ENCODE results near the gene ADAMTS2.

The ADAMTS2 gene

DNA sequence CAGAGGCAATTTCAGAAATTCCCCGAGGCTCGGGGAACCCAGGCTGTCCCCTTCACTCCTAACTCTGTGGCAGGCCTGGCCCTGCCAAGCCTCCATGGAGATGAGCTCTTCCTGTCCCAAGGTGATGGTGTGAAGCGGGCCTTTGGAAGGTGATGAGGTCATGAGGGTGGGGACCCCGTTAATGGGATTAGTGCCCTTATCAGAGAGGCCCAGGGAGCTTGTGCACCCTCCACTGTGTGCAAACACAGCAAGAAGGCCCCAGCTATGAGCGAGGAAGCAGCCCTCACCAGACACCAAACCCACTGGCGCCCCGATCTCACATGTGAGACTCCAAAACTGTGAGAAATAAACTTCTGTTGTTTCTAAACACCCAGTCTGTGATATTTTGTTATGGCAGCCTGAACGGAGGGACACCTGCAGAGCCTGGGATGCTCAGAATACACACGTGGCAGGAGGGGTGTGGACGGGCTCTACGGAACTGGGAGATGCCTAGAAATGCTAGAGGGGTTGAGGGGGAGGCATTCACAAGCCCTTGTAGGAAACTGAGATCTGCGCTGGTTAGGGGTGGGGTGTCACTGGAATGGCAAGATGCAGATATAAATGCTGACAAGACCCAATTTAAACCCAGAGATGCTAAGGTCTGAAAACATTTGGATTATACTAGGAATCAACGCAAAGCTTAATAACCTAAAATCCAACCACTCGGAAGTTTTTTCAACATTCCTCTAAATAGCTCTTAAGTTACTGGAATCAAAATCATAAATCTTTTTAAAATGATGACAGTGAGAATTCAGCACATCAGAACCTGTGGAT lies 46.9 kb downstream of the ADAMTS2 start:
- ChIA-PET CTCF (no interaction called here), POLR2A (no interaction called here)
- no peak for TF ChIP-seq LEF1 (IDR thresholded peaks at IDR 0.05; ENCODE audit: borderline replicate concordance)
- no peak for TF ChIP-seq TARDBP (IDR thresholded peaks at IDR 0.05)
- no peak for TF ChIP-seq FOXA1 (IDR thresholded peaks at IDR 0.05)
- TF ChIP-seq L3MBTL2 (conservative IDR thresholded peaks at IDR 0.05) = no peak
- TF ChIP-seq NFRKB (IDR thresholded peaks at IDR 0.05) = no peak
- DNase-seq (ENCODE audit: extremely low spot score) = no peak

DNA sequence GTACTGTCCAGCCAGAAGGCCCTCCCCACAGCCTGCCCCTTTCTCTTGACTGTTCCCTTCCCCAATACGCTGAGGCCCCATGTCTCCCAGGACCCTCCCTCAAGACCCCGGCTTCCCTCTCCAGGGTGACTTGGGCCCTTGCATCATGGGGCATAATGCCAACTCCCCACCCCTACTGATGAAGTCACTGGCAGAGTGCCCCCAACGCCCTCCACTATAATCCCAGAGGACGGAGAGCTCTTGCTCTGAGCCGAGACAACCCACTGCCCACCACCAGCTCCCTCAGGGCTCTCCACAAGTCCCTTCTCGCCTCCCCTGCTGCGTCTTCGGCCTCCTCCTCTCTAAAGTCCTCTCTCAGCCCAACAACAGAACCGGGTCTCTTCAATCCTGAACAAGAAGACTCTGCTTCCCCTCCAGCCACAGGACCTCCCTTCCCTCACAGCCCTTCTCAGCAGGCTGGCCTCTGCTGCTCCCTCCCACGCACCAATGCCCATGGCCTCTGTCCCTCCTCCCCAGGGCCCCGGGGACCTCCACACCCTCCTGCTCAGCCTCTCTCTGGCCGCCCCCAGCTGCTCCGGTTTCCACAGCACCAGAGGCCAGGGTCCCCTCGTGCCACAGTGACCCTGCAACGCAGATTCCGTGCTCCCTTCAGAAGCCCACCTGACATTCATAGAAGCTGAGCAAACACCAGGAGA lies 47.6 kb downstream of the ADAMTS2 start:
- DNase-seq (ENCODE audit: extremely low spot score) = no peak
- ChIA-PET CTCF (no interaction called here), POLR2A (no interaction called here)
- TF ChIP-seq LEF1 (IDR thresholded peaks at IDR 0.05; ENCODE audit: borderline replicate concordance) (no peak), L3MBTL2 (conservative IDR thresholded peaks at IDR 0.05) (no peak)

GRCh38 chr5:179297026-179297425 lies 48.2 kb downstream of the ADAMTS2 start:
- ChIA-PET POLR2A (no interaction called here), CTCF (no interaction called here)
- DNase-seq (ENCODE audit: extremely low spot score) = no peak
- no peak for TF ChIP-seq CTBP1 (IDR thresholded peaks at IDR 0.05; ENCODE audit: borderline replicate concordance)
- TF ChIP-seq PKNOX1 (IDR thresholded peaks at IDR 0.05) = no peak
- TF ChIP-seq FOXA1 (IDR thresholded peaks at IDR 0.05) = no peak
- no peak for TF ChIP-seq LEF1 (IDR thresholded peaks at IDR 0.05; ENCODE audit: borderline replicate concordance)
- TF ChIP-seq TARDBP (IDR thresholded peaks at IDR 0.05) = no peak
- no peak for TF ChIP-seq ZNF384 (IDR thresholded peaks at IDR 0.05)
- TF ChIP-seq ELF4 (IDR thresholded peaks at IDR 0.05) = no peak
- TF ChIP-seq FOXK2 (IDR thresholded peaks at IDR 0.05) = no peak
- TF ChIP-seq FOXM1 (IDR thresholded peaks at IDR 0.05; ENCODE audit: borderline replicate concordance) = no peak
- TF ChIP-seq SP1 (IDR thresholded peaks at IDR 0.05) = no peak
- TF ChIP-seq NFRKB (IDR thresholded peaks at IDR 0.05) = no peak
- no peak for TF ChIP-seq BHLHE40 (IDR thresholded peaks at IDR 0.05; ENCODE audit: borderline replicate concordance)
- TF ChIP-seq L3MBTL2 (conservative IDR thresholded peaks at IDR 0.05) = no peak
- no peak for TF ChIP-seq SUZ12 (IDR thresholded peaks at IDR 0.05)
- no peak for TF ChIP-seq HDGF (IDR thresholded peaks at IDR 0.05; ENCODE audit: borderline replicate concordance)

- POLR2A ChIA-PET = no interaction called here
- TF ChIP-seq TARDBP (IDR thresholded peaks at IDR 0.05) = no peak
- TF ChIP-seq HDGF (IDR thresholded peaks at IDR 0.05; ENCODE audit: borderline replicate concordance) = no peak
- no peak for TF ChIP-seq ZNF384 (IDR thresholded peaks at IDR 0.05)
- TF ChIP-seq CTBP1 (IDR thresholded peaks at IDR 0.05; ENCODE audit: borderline replicate concordance) = no peak
- TF ChIP-seq LEF1 (IDR thresholded peaks at IDR 0.05; ENCODE audit: borderline replicate concordance) = no peak
- TF ChIP-seq FOXA1 (IDR thresholded peaks at IDR 0.05) = no peak
- no peak for TF ChIP-seq ELF4 (IDR thresholded peaks at IDR 0.05)
- TF ChIP-seq SP1 (IDR thresholded peaks at IDR 0.05) = no peak
- DNase-seq (ENCODE audit: extremely low spot score) = no peak
- CTCF ChIA-PET = no interaction called here
These were observed 49.0 kb downstream of the ADAMTS2 start for GRCh38 chr5:179296150-179296821.

GRCh38 chr5:179295778-179296149 lies 49.5 kb downstream of the ADAMTS2 start:
- CTCF ChIA-PET = no interaction called here
- DNase-seq (ENCODE audit: extremely low spot score) = no peak

GRCh38 chr5:179294891-179295777 lies 50.1 kb downstream of the ADAMTS2 start:
- ChIA-PET CTCF (no interaction called here), POLR2A (no interaction called here)
- TF ChIP-seq HDGF (IDR thresholded peaks at IDR 0.05; ENCODE audit: borderline replicate concordance) (no peak), TARDBP (IDR thresholded peaks at IDR 0.05) (no peak), LEF1 (IDR thresholded peaks at IDR 0.05; ENCODE audit: borderline replicate concordance) (no peak), BHLHE40 (IDR thresholded peaks at IDR 0.05; ENCODE audit: borderline replicate concordance) (no peak), FOXK2 (IDR thresholded peaks at IDR 0.05) (no peak), ARNT (IDR thresholded peaks at IDR 0.05) (no peak), FOXA1 (IDR thresholded peaks at IDR 0.05) (no peak), CTBP1 (IDR thresholded peaks at IDR 0.05; ENCODE audit: borderline replicate concordance) (no peak), L3MBTL2 (conservative IDR thresholded peaks at IDR 0.05) (no peak), PKNOX1 (IDR thresholded peaks at IDR 0.05) (no peak), FOXM1 (IDR thresholded peaks at IDR 0.05; ENCODE audit: borderline replicate concordance) (no peak), SUZ12 (IDR thresholded peaks at IDR 0.05) (no peak)
- DNase-seq (ENCODE audit: extremely low spot score) = no peak

More at GRCh38 chr5:179295778-179296149, 49.5 kb downstream of the ADAMTS2 start:
- TF ChIP-seq ELF4 (IDR thresholded peaks at IDR 0.05) = no peak
- no peak for TF ChIP-seq CTBP1 (IDR thresholded peaks at IDR 0.05; ENCODE audit: borderline replicate concordance)
- TF ChIP-seq NFRKB (IDR thresholded peaks at IDR 0.05) = no peak
- TF ChIP-seq PKNOX1 (IDR thresholded peaks at IDR 0.05) = no peak
- no peak for TF ChIP-seq L3MBTL2 (conservative IDR thresholded peaks at IDR 0.05)
- TF ChIP-seq SP1 (IDR thresholded peaks at IDR 0.05) = no peak
- POLR2A ChIA-PET = no interaction called here
